Hepatic stellate cell (primary cell): ENCODE results near the gene ELOVL1.

ENCODE experiments used
- DNase-seq: peaks from one replicate; pipeline ENCODE4 v3.0.0; 2011; ENCODE audit warnings: low spot score

The ELOVL1 gene

DNA sequence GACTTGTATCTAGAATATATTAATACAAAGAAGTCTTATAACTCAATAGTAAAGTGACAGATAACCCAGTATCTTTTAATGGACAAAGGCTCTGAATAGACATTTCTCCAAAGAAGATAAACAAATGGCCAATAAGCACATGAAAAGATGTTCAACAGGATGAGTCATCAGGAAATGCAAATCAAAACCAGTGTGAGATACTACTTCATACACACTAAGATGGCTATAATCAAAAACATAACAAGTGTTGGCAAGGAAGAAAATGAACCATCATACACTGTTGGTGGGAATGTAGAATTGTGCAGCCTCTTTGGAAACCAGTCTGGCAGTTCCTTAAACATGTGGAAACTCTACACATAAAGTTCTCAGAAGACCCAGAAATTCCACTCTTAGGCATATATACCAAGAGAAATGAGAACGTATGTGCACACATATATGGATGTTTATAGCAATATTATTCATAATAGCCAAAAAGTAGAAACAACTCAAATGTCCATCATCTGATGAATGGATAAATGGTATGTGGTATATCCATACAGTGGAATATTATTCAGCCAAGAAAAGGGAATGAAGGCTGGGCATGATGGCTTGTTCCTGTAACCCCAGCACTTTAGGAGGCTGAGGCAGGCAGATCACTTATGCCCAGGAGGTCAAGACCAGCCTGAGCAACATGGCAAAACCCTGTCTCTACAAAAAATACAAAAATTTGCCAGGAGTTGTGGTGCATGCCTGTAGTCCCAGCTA, 40.1 kb downstream of the ELOVL1 start:
- DNase-seq = no peak

- DNase-seq = no peak
Measured at GRCh38 chr1:43325381-43325780, 42.4 kb downstream of the ELOVL1 start.

- no peak for DNase-seq
Measured at GRCh38 chr1:43324810-43325209, 43.0 kb downstream of the ELOVL1 start.

DNA sequence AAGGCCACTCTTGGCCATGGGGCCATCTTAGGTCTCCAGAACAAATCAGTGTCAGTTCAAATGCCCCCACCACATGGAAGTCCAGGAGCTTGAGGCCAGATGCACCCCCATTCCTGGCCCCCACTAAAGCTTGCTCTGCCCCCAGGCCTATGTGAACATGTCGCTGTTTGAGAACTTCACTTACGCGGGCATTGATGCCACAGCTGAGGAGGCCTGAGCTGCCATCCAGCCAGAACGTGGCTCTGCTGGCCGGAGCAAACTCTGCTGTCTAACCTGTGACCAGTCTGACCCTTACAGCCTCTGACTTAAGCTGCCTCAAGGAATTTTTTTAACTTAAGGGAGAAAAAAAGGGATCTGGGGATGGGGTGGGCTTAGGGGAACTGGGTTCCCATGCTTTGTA, 45.3 kb downstream of the ELOVL1 start:
- no peak for DNase-seq

DNA sequence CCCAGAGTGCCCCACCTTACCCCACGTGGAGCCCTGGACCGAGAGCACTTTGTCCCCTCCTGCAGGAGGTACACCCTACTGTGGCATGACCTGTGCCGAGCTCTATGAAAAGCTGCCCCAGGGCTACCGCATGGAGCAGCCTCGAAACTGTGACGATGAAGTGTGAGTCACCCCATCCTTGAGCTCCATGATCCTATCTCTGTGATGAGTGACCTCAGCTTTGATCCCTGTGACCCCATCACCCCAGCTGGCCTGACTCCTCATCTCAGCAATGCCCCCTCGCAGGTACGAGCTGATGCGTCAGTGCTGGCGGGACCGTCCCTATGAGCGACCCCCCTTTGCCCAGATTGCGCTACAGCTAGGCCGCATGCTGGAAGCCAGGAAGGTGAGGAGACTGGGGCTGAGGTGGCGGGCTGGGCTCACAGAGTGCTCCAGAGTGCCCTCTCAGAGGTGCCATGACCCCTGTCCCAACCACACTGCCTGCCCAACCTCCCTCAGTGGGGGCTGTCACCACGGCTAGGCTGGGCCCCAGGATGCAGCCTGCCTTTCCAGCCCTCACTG, 46.4 kb downstream of the ELOVL1 start:
- DNase-seq = no peak

- no peak for DNase-seq
Measured at GRCh38 chr1:43319766-43320165, 48.0 kb downstream of the ELOVL1 start.

GRCh38 chr1:43319288-43319687, 48.5 kb downstream of the ELOVL1 start:
- no peak for DNase-seq

GRCh38 chr1:43318831-43319230, 49.0 kb downstream of the ELOVL1 start:
- no peak for DNase-seq

DNA sequence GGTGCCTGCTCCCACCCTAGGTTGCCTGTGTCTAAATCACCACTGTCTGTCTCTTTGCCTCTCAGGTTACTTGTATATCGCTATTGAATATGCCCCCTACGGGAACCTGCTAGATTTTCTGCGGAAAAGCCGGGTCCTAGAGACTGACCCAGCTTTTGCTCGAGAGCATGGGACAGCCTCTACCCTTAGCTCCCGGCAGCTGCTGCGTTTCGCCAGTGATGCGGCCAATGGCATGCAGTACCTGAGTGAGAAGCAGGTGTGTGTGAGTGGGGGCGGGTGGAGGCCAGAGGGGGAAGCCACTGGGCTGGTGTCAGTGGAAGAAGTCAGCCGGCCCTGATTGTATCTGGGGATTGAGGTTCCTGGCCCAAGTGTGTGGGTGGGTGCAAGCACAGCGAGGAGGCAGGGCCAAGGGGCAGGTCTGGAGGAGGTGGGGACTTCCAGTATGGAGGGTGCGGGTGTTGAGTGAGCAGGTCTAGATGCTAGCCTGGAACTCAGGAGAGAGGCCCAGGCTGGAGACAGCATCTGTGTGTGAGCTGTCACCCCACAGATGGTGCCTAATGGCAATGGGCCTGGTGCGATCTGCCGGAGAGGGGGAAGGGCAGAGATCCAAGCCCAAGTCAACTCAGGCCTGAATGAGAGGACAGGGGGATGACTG, 49.9 kb downstream of the ELOVL1 start:
- DNase-seq = no peak

DNA sequence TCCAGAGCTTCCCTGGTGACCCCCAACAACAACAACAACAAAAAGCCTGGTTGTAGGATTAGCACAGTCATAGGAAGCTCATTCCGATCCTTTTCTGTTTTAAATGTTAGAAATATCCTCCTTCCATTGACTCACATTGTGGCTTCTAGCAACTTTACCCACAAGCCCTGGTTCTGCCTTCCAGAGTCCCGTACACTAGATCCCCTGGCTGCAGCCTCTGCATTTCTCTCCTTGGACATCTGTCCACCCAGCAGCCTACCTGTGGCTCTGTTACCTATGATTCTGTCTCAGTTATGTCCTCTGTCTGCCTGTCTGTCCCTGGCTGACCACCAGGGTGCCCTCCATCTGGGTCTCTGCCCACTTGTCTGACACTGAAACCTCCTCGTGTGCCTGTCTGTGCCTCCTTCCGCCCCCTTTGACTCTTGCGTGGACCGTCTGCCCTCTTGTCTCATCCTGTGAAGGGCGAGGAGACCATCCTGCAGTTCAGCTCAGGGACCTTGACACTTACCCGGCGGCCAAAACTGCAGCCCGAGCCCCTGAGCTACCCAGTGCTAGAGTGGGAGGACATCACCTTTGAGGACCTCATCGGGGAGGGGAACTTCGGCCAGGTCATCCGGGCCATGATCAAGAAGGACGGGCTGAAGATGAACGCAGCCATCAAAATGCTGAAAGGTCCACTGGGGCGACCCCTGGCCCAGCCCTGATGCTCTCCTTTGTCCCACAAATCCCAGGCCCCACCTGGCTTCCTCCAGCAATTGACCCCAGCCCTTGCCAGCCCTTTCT, 50.9 kb downstream of the ELOVL1 start:
- DNase-seq = no peak

DNA sequence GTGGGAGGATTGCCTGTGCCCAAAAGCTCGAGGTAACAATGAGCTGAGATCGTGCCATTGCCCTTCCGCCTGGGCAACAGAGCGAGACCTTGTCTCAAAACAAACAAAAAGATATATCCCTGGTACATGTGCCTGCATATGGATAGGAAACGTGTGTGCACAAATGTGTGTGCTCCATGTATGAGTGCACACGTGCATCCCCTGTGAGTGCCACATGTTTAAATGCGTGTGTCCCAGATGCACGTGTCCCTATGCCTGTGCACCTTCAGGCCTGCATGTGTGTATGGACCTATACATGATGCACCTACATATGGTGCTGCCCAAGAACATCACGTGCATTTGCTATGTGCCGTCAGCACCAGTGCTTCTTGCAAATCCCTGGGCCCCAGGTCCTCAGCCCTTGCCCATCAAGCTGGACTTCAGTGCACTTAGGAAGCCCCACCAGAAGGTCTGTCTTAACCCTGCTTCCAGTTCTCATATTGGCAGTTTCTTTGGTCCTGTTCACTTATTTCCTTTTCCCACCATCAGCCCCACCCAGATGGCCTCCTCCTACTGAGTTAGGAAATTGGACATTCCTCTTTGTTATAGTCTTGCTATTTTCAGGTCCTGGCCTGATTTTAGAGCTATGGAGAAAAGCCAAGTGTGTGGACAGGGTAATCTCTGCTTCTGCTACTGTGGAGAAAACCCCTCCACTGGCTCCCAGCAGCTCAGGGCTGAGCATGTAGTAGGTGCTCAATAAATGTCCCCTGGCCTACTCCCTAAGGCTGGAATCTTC, 51.7 kb downstream of the ELOVL1 start:
- no peak for DNase-seq

DNA sequence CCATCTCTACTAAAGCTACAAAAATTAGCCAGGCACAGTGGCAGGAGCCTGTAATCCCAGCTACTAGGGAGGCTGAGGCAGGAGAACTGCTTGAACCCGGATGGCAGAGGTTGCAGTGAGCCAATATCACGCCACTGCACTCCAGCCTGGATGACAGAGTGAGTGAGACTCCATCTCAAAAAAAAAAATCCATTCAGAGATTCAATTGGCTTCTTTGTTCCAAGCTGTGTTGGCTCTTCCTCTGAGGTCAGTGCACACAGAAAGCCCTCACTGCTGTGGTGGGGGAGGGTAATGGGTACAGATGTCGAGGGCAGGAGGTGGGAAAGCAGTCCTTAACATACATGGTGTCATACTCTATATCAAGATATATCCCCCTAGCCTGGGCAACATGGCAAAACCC, 52.3 kb downstream of the ELOVL1 start:
- DNase-seq = no peak

GRCh38 chr1:43314233-43314632, 53.6 kb downstream of the ELOVL1 start:
- DNase-seq = no peak

- DNase-seq = no peak
Measured at GRCh38 chr1:43313771-43314170, 54.0 kb downstream of the ELOVL1 start.
